ENCODE results near the gene SIRT4.

DNA sequence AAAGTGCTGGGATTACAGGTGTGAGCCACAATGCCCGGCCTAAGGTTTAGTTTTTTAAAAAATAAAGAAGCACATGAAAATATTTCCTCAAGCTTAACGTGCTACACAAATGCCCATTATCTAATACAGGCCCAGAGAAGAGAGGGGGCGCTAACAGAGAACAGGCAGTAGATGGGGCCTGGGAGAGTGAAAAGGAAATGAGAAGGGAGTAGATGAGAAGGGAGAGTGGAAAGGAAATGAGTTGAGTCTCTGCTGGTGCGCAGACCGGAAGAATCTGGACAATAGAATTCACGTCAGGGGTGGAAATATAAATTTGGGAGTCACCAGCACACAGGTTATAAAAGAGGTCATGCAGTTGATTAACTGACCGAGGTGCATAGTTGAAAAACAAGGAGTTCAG lies 47.3 kb upstream of the SIRT4 start:
- no peak for TF ChIP-seq ZNF274 (IDR thresholded peaks at IDR 0.05; ENCODE audit: low read depth, low read length)
- TF ChIP-seq YY1 (IDR thresholded peaks at IDR 0.05; ENCODE audit: extremely low read depth, insufficient replicate concordance, low read depth, low read length): no peak
- TF ChIP-seq RAD21 (IDR thresholded peaks at IDR 0.05; ENCODE audit: low read depth): no peak
- TF ChIP-seq JUND (IDR thresholded peaks at IDR 0.05): no peak
- TF ChIP-seq, protein P1, sequence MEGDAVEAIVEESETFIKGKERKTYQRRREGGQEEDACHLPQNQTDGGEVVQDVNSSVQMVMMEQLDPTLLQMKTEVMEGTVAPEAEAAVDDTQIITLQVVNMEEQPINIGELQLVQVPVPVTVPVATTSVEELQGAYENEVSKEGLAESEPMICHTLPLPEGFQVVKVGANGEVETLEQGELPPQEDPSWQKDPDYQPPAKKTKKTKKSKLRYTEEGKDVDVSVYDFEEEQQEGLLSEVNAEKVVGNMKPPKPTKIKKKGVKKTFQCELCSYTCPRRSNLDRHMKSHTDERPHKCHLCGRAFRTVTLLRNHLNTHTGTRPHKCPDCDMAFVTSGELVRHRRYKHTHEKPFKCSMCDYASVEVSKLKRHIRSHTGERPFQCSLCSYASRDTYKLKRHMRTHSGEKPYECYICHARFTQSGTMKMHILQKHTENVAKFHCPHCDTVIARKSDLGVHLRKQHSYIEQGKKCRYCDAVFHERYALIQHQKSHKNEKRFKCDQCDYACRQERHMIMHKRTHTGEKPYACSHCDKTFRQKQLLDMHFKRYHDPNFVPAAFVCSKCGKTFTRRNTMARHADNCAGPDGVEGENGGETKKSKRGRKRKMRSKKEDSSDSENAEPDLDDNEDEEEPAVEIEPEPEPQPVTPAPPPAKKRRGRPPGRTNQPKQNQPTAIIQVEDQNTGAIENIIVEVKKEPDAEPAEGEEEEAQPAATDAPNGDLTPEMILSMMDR (IDR thresholded peaks at IDR 0.05 in 2 of 3, conservative IDR thresholded peaks at IDR 0.05 in 1 of 3; ENCODE audit: borderline replicate concordance in 1 of 3, insufficient read depth in 1 of 3, low read depth in 2 of 3, low read length in 2 of 3): peak in 1 of 3 experiments; percentile 25; a peak in 1 of 6 replicates
- no peak for TF ChIP-seq POLR2A (IDR thresholded peaks at IDR 0.05; ENCODE audit: borderline replicate concordance, extremely low read depth, insufficient read depth, insufficient read length)
- no peak for TF ChIP-seq POLR2AphosphoS5 (IDR thresholded peaks at IDR 0.05; ENCODE audit: low read depth, low read length)
- no peak for TF ChIP-seq EGR1 (IDR thresholded peaks at IDR 0.05; ENCODE audit: low read depth)
- no peak for TF ChIP-seq EZH2 (IDR thresholded peaks at IDR 0.05)

Data from HCT116 (cell line).